ENCODE results near the gene POPDC3. TPM values are rescaled to one million over a fixed set of nuclear protein-coding genes. Genes with fewer than 3 reads are reported as not detected.

The POPDC3 gene
- total and polyA plus RNA-seq, 2 of the 4 experiments (the other 2 are of a cell fraction) = 22.7 to 25.8 TPM

- Histone ChIP-seq H4K91ac (ENCODE audit: insufficient read depth, low read depth, low read length) (no peak overlapping the region), H3K9ac (ENCODE audit: low read depth, low read length) (no peak overlapping the region), H2BK15ac (ENCODE audit: low read depth, low read length) (no peak overlapping the region), H3K36me3 (ENCODE audit: control insufficient read depth, insufficient read depth, low read length) (peaks cover 3% of the 10 kb centered on the region; the same call in 1 of the 2 replicates), H2BK20ac (ENCODE audit: low read depth, low read length) (no peak overlapping the region), H3K23ac (ENCODE audit: low read depth, low read length) (no peak overlapping the region), H3K14ac (replicated peaks; ENCODE audit: low read depth, low read length) (no peak overlapping the region), H2AFZ (replicated peaks; ENCODE audit: low read length, poor library complexity) (no peak overlapping the region), H3K4ac (ENCODE audit: low read depth, low read length) (no peak overlapping the region), H3K9me1 (ENCODE audit: insufficient read depth, low read length) (peaks cover 2% of the 10 kb centered on the region), H4K5ac (ENCODE audit: low read depth, low read length) (no peak overlapping the region), H2AK9ac (replicated peaks; ENCODE audit: low read depth, low read length, poor library complexity) (no peak overlapping the region), H3K4me1 (ENCODE audit: control insufficient read depth, insufficient read depth, low read length) (no peaks in the 10 kb centered on the region), H2BK120ac (ENCODE audit: low read depth, low read length) (no peak overlapping the region), H3K9me3 (ENCODE audit: control insufficient read depth, insufficient read depth, low read length) (no peaks in the 10 kb centered on the region), H4K8ac (ENCODE audit: low read depth in 2 of 2, low read length in 2 of 2) (no peak overlapping the region), H3K56ac (ENCODE audit: extremely low read depth, insufficient read depth, low read length) (no peak overlapping the region), H2AK5ac (ENCODE audit: low read depth, low read length) (no peak overlapping the region), H3K27me3 (ENCODE audit: control insufficient read depth, insufficient read depth, low read length) (no peaks in the 10 kb centered on the region), H3K18ac (ENCODE audit: low read depth, low read length) (no peak overlapping the region), H2BK5ac (ENCODE audit: low read depth, low read length, poor library complexity, severe bottlenecking) (no peak overlapping the region), H3K4me2 (ENCODE audit: low read depth, low read length) (no peak overlapping the region), H3K4me3 (ENCODE audit: insufficient read depth, low read depth, low read length) (no peak overlapping the region), H4K20me1 (ENCODE audit: insufficient read depth, low read length) (no peaks in the 10 kb centered on the region), H3K27ac (ENCODE audit: insufficient read depth, low read length) (no peak overlapping the region), H3K79me1 (ENCODE audit: low read depth in 1 of 2, low read length in 2 of 2) (no peaks in the 10 kb centered on the region; a peak in 1 of 4 replicates)
- TF ChIP-seq MAZ (IDR thresholded peaks at IDR 0.05; ENCODE audit: borderline replicate concordance, low read depth, low read length) = no peak
- TF ChIP-seq POLR2A (IDR thresholded peaks at IDR 0.05; ENCODE audit: low read depth, low read length) = no peak
- TF ChIP-seq BHLHE40 (IDR thresholded peaks at IDR 0.05; ENCODE audit: low read depth, low read length) = no peak
- no peak for TF ChIP-seq MAFK (IDR thresholded peaks at IDR 0.05; ENCODE audit: low read depth, low read length)
- TF ChIP-seq NFE2L2 (IDR thresholded peaks at IDR 0.05; ENCODE audit: low read depth, low read length) = no peak
- no peak for TF ChIP-seq RFX5 (IDR thresholded peaks at IDR 0.05; ENCODE audit: low read depth, low read length)
- TF ChIP-seq CEBPB (IDR thresholded peaks at IDR 0.05; ENCODE audit: low read depth, low read length) = no peak
- TF ChIP-seq CHD1 (IDR thresholded peaks at IDR 0.05; ENCODE audit: low read depth, low read length) = no peak
- no peak for TF ChIP-seq MXI1 (IDR thresholded peaks at IDR 0.05; ENCODE audit: borderline replicate concordance, low read depth, low read length)
- no peak for TF ChIP-seq SMC3 (IDR thresholded peaks at IDR 0.05; ENCODE audit: low read depth, low read length)
- TF ChIP-seq, protein P1, sequence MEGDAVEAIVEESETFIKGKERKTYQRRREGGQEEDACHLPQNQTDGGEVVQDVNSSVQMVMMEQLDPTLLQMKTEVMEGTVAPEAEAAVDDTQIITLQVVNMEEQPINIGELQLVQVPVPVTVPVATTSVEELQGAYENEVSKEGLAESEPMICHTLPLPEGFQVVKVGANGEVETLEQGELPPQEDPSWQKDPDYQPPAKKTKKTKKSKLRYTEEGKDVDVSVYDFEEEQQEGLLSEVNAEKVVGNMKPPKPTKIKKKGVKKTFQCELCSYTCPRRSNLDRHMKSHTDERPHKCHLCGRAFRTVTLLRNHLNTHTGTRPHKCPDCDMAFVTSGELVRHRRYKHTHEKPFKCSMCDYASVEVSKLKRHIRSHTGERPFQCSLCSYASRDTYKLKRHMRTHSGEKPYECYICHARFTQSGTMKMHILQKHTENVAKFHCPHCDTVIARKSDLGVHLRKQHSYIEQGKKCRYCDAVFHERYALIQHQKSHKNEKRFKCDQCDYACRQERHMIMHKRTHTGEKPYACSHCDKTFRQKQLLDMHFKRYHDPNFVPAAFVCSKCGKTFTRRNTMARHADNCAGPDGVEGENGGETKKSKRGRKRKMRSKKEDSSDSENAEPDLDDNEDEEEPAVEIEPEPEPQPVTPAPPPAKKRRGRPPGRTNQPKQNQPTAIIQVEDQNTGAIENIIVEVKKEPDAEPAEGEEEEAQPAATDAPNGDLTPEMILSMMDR (conservative IDR thresholded peaks at IDR 0.05; ENCODE audit: low read depth, low read length) = no peak
- DNase-seq (no peak), ATAC-seq (ENCODE audit: low read depth) (no peak)
- in situ Hi-C loops (cut with MboI; ENCODE audit: low sequenced_read_pairs) (no loop called here), intact Hi-C loops (cut with micrococcal nuclease) (no loop called here), dilution Hi-C loops (cut with HindIII; ENCODE audit: low sequenced_read_pairs, unreplicated experiment) (no loop called here)
- ChIA-PET POLR2A (ENCODE audit: unreplicated experiment) (no interaction called here), CTCF (interaction anchor here (0.7 to 1.4 kb wide), 2 partner anchors 14 to 241 kb away, joined by 3 to 4 read pairs; no protein-coding TSS in a partner anchor)
- BruUV-seq (replicated peaks) = no TSS peak
- WGBS, 2 experiments (ENCODE audit: extremely low coverage in 2 of 2, insufficient read length in 1 of 2) = no CpG with 5 or more reads among the region's 6 CpGs
These were observed 57.1 kb downstream of the POPDC3 start for GRCh38 chr6:105122717-105123116.

Measured in IMR-90 (cell line).